NB4 (cell line): Measurements from ENCODE around the gene ZNF148.

Source experiments
- CTCF ChIP-seq: IDR thresholded peaks from one replicate; pipeline ENCODE4 v1.5.1; 2012; ENCODE audit warnings: low read depth, low read length
- MAX ChIP-seq: IDR thresholded peaks from 2 replicates; pipeline ENCODE4 v1.6.1; 2011; ENCODE audit warnings: low read depth, low read length
- MYC ChIP-seq: IDR thresholded peaks from 2 replicates; pipeline ENCODE4 v1.6.1; 2011; ENCODE audit warnings: low read depth, low read length
- POLR2A ChIP-seq: IDR thresholded peaks from 2 replicates; pipeline ENCODE4 v1.6.1; 2011; ENCODE audit warnings: mild to moderate bottlenecking; ENCODE audit not compliant: insufficient read length; ENCODE audit errors: extremely low read depth

- TF ChIP-seq POLR2A (no peak), MAX (no peak), CTCF (no peak), MYC (no peak)
Observed at GRCh38 chr3:125221831-125222230, 153.3 kb downstream of the ZNF148 start.
